K562 (cell line): Measurements from ENCODE around the gene KRTAP10-9. TPM values are rescaled to one million over a fixed set of nuclear protein-coding genes. Genes with fewer than 3 reads are reported as not detected.

Source experiments
- ARID1B ChIP-seq: fragments of 450-650 bp; IDR thresholded peaks from 2 replicates; pipeline ENCODE4 v1.6.1; 2016; ENCODE audit warnings: antibody characterized with exemption, mild to moderate bottlenecking, inconsistent platforms
- ARID2 ChIP-seq: fragments of 450-650 bp; IDR thresholded peaks from 2 replicates; pipeline ENCODE4 v1.6.1; 2017; ENCODE audit warnings: antibody characterized with exemption, mild to moderate bottlenecking
- BHLHE40 ChIP-seq: IDR thresholded peaks from 2 replicates; pipeline ENCODE4 v1.6.1; 2011; ENCODE audit warnings: low read length, improper control_type of control experiment
- CBFA2T3 ChIP-seq: fragments of 450-650 bp; IDR thresholded peaks from 2 replicates; pipeline ENCODE4 v1.6.1; 2017
- CUX1 ChIP-seq: fragments of 200-800 bp; sonication (Bioruptor generic); IDR thresholded peaks from 2 replicates; pipeline ENCODE4 v1.6.1; 2016; ENCODE audit warnings: missing genetic modification characterization, missing compliant biosample characterization
- FOXP4 ChIP-seq: sonication (generic); formaldehyde crosslinking; IDR thresholded peaks from 2 replicates; pipeline ENCODE4 v1.8.0; 2022; ENCODE audit warnings: mild to moderate bottlenecking, missing genetic modification reagents, borderline replicate concordance
- HINFP ChIP-seq: fragments of 450-650 bp; conservative IDR thresholded peaks from 2 replicates; pipeline ENCODE4 v1.6.1; 2016; ENCODE audit warnings: missing genetic modification characterization, low read depth, mild to moderate bottlenecking, control low read depth, missing compliant biosample characterization
- LEF1 ChIP-seq: fragments of 450-650 bp; IDR thresholded peaks from 2 replicates; pipeline ENCODE4 v1.6.1; 2016; ENCODE audit warnings: mild to moderate bottlenecking
- MEF2D ChIP-seq: conservative IDR thresholded peaks from 2 replicates; pipeline ENCODE4 v1.6.1; 2016; ENCODE audit warnings: low read depth, missing genetic modification characterization, missing compliant biosample characterization
- MTF1 ChIP-seq: fragments of 250-450 bp; sonication (Bioruptor Pico); IDR thresholded peaks from 2 replicates; pipeline ENCODE4 v1.9.0; 2021; ENCODE audit warnings: moderate library complexity, mild to moderate bottlenecking, inconsistent platforms, borderline replicate concordance
- NR2C1 ChIP-seq, 2 experiments: fragments of 450-650 bp; IDR thresholded peaks; 2 replicates each; pipeline ENCODE4 v1.6.1; 2017; ENCODE audit warnings: mild to moderate bottlenecking in 2 of 2, antibody characterized with exemption in 1 of 2, inconsistent platforms in 1 of 2, missing compliant biosample characterization in 1 of 2, missing genetic modification characterization in 1 of 2
- PTTG1 ChIP-seq: fragments of 450-650 bp; IDR thresholded peaks from 2 replicates; pipeline ENCODE4 v1.6.1; 2016; ENCODE audit warnings: low read depth, mild to moderate bottlenecking, missing genetic modification characterization, missing compliant biosample characterization
- SAP30 ChIP-seq: fragments of 200-600 bp; sonication (generic); IDR thresholded peaks from 2 replicates; pipeline ENCODE4 v1.6.1; 2012; ENCODE audit warnings: borderline replicate concordance, low read depth, mild to moderate bottlenecking, moderate library complexity, low read length, control low read depth, inconsistent platforms; ENCODE audit not compliant: insufficient read depth, poor library complexity, severe bottlenecking
- SNRNP70 ChIP-seq: fragments of 200-400 bp; formaldehyde crosslinking; optimal IDR thresholded peaks from 2 replicates; pipeline ENCODE3; 2017; ENCODE audit warnings: low read depth, low read length
- SRSF1 ChIP-seq: fragments of 200-400 bp; formaldehyde crosslinking; IDR thresholded peaks from 2 replicates; pipeline ENCODE4 v1.6.1; 2017; ENCODE audit warnings: mild to moderate bottlenecking, low read depth, low read length, moderate library complexity
- ZNF280A ChIP-seq: fragments of 450-650 bp; IDR thresholded peaks from 2 replicates; pipeline ENCODE4 v1.6.1; 2018; ENCODE audit warnings: mild to moderate bottlenecking, low read depth; ENCODE audit not compliant: partially characterized antibody
- ZNF780A ChIP-seq: fragments of 250-450 bp; sonication (Bioruptor Pico); IDR thresholded peaks from 2 replicates; pipeline ENCODE4 v1.5.0; 2021; ENCODE audit warnings: mild to moderate bottlenecking
- polyA plus RNA-seq, 8 experiments: library from polyadenylated mRNA; depleted of rRNA in 4 of 8; stranded (reverse) in 5 of 8; unstranded in 3 of 8; fragments of >200 nt; fragmentation: Nextera tagmentation in 2 of 8; fragmentation: Illumina TruSeq in 1 of 8; extraction: Ambion mirVana in 2 of 8; extraction: Trizol in 1 of 8; gene quantifications; 2 replicates each; pipeline versions ENCODE4 v1.2.1 to v1.2.3, GENCODE V29; 2011 to 2014; ENCODE audit warnings: inconsistent platforms in 1 of 8, missing spikeins in 1 of 8
- total RNA-seq, 7 experiments: library from RNA; depleted of rRNA in 6 of 7; stranded (reverse); fragments of >200 nt in 6 of 7; fragmentation: Illumina TruSeq in 2 of 7; extraction: Trizol in 2 of 7; gene quantifications; 2 replicates each; pipeline versions ENCODE4 v1.2.1 to v1.2.3, GENCODE V29; 2011 to 2021; ENCODE audit warnings: low replicate concordance in 1 of 7

Gene KRTAP10-9
- total and polyA plus RNA-seq, 9 of the 15 experiments (the other 6 are each of a cell fraction or from before 2014, with no cell fraction given) = not detected

GRCh38 chr21:44593598-44594405 is 33.1 kb upstream of the KRTAP10-9 start (continued):
- no peak for TF ChIP-seq ZNF280A
- TF ChIP-seq HINFP = peak; percentile 65
- TF ChIP-seq NR2C1 (IDR thresholded peaks at IDR 0.05) = no peak
- peak; percentile 74 for TF ChIP-seq NR2C1 (tag; IDR thresholded peaks at IDR 0.05)
- TF ChIP-seq CUX1 (CRISPR knock-in tag) = peak; percentile 93
- TF ChIP-seq ZNF780A (CRISPR knock-in tag) = no peak
- TF ChIP-seq PTTG1 (tag) = peak; percentile 55
- TF ChIP-seq MTF1 = no peak
- peak; percentile 97 for TF ChIP-seq CBFA2T3
- no peak for TF ChIP-seq FOXP4 (CRISPR knock-in tag)
- TF ChIP-seq ARID1B = peak; percentile 96
- TF ChIP-seq LEF1 = peak; percentile 98
- TF ChIP-seq BHLHE40 = no peak
- peak; percentile 79 for TF ChIP-seq MEF2D (tag)
- TF ChIP-seq ARID2 = no peak
- no peak for TF ChIP-seq SRSF1
- TF ChIP-seq SAP30 = no peak
- TF ChIP-seq SNRNP70 = no peak
